Left lung (tissue), 10 donors: Measurements from ENCODE around the gene VSNL1. TPM values are rescaled to one million over a fixed set of nuclear protein-coding genes. Genes with fewer than 3 reads are reported as not detected.

Source experiments
- ATAC-seq: fragments of 200-7000 bp; cut with Tn5 transposase; one replicate; pipeline ENCODE4 v1.9.1; 2020; ENCODE audit warnings: moderate library complexity
- DNase-seq, 4 donors: peaks; one replicate each; pipeline ENCODE4 v3.0.0-alpha.2; 2013 to 2020
- H3K27ac ChIP-seq, 2 donors: fragments of 200-600 bp; sonication (generic) in 1 of 2; one replicate each; pipeline versions ENCODE4 v1.5.0 to v1.8.0; 2020 to 2021
- H3K27me3 ChIP-seq, 2 donors: fragments of 200-600 bp; sonication (generic) in 1 of 2; one replicate each; pipeline versions ENCODE4 v1.5.0 to v1.8.0; 2020 to 2021
- H3K36me3 ChIP-seq, 2 donors: fragments of 200-600 bp; sonication (generic) in 1 of 2; one replicate each; pipeline versions ENCODE4 v1.5.0 to v1.8.0; 2020 to 2021
- H3K4me1 ChIP-seq, 2 donors: fragments of 200-600 bp; one replicate each; pipeline ENCODE4 v1.8.0; 2021
- H3K4me3 ChIP-seq, 2 donors: fragments of 200-600 bp; sonication (generic) in 1 of 2; one replicate each; pipeline versions ENCODE4 v1.5.0 to v1.8.0; 2020 to 2021; ENCODE audit warnings: mild to moderate bottlenecking in 1 of 2
- H3K9me3 ChIP-seq, 2 donors: fragments of 200-600 bp; sonication (generic) in 1 of 2; one replicate each; pipeline versions ENCODE4 v1.5.0 to v1.8.0; 2020 to 2021
- CTCF ChIP-seq, 2 donors: fragments of 200-600 bp; sonication (generic) in 1 of 2; IDR thresholded peaks; one replicate each; pipeline versions ENCODE4 v1.5.0 to v1.8.0; 2021; ENCODE audit warnings: antibody characterized with exemption in 2 of 2
- intact Hi-C, 2 donors: fragments of 100-400 bp; cut with DNase I; formaldehyde crosslinking; loops; one replicate each; pipeline versions ENCODE4 v1.11.2 to v1.14.2; 2022
- polyA plus RNA-seq, 6 donors: library from polyadenylated mRNA; unstranded; fragments of 120-200 nt; gene quantifications; one replicate each; pipeline ENCODE4 v1.2.1, GENCODE V29; 2013; ENCODE audit not compliant: insufficient read length in 6 of 6
- total RNA-seq, 2 donors: library from RNA; stranded (reverse); fragmentation: NEBNext Ultra II Directional; extraction: Animal tissue kit (Norgen Biotek cat#: 25700); gene quantifications; one replicate each; pipeline ENCODE4 v1.2.1, GENCODE V29; 2021
- donor health status: DM: no; HTN: yes; CAD: no.
- donor health status: DM: no; HTN: no; CAD: no.

The VSNL1 gene
- total and polyA plus RNA-seq, 8 donors = 1.6 to 21.3 (median 16.9) TPM

- DNase-seq (no peak), ATAC-seq (no peak)
- no peaks in the 10 kb centered on the region for H3K4me1 ChIP-seq
- no peaks in the 10 kb centered on the region for H3K27me3 ChIP-seq
- no peak for TF ChIP-seq CTCF (IDR thresholded peaks at IDR 0.05)
- no peaks in the 10 kb centered on the region for H3K9me3 ChIP-seq
- H3K27ac ChIP-seq = no peak overlapping the region
- intact Hi-C loops = no loop called here
- H3K36me3 ChIP-seq = peaks cover 0 to 41% of the 10 kb centered on the region in 2 donors
- no peak overlapping the region for H3K4me3 ChIP-seq
These were observed 139.6 kb downstream of the VSNL1 start for GRCh38 chr2:17680119-17680518.

- DNase-seq = no peak
- Histone ChIP-seq H3K4me3 (no peak overlapping the region), H3K27ac (no peak overlapping the region), H3K27me3 (no peaks in the 10 kb centered on the region), H3K36me3 (peaks cover 0 to 50% of the 10 kb centered on the region in 2 donors), H3K4me1 (no peaks in the 10 kb centered on the region), H3K9me3 (no peaks in the 10 kb centered on the region)
- no peak for ATAC-seq
- intact Hi-C loops = no loop called here
- no peak for TF ChIP-seq CTCF (IDR thresholded peaks at IDR 0.05)
These were observed 141.8 kb downstream of the VSNL1 start for GRCh38 chr2:17682098-17682857.

- Histone ChIP-seq H3K4me3 (no peak overlapping the region), H3K27me3 (no peaks in the 10 kb centered on the region), H3K36me3 (peaks cover 0 to 48% of the 10 kb centered on the region in 2 donors), H3K9me3 (no peaks in the 10 kb centered on the region), H3K4me1 (no peaks in the 10 kb centered on the region), H3K27ac (no peak overlapping the region)
- intact Hi-C loops = no loop called here
- no peak for TF ChIP-seq CTCF (IDR thresholded peaks at IDR 0.05)
- no peak for DNase-seq
- no peak for ATAC-seq
These were observed 143.5 kb downstream of the VSNL1 start for GRCh38 chr2:17683981-17684380.

GRCh38 chr2:17688600-17688999 is 148.1 kb downstream of the VSNL1 start:
- no peak overlapping the region for H3K27ac ChIP-seq
- no peaks in the 10 kb centered on the region for H3K9me3 ChIP-seq
- H3K27me3 ChIP-seq = no peaks in the 10 kb centered on the region
- ATAC-seq (no peak), DNase-seq (no peak)
- H3K4me1 ChIP-seq = no peaks in the 10 kb centered on the region
- peaks cover 0 to 47% of the 10 kb centered on the region in 2 donors for H3K36me3 ChIP-seq
- H3K4me3 ChIP-seq = no peak overlapping the region
- no peak for TF ChIP-seq CTCF (IDR thresholded peaks at IDR 0.05)
- intact Hi-C loops = no loop called here

GRCh38 chr2:17689010-17689409 is 148.5 kb downstream of the VSNL1 start:
- H3K9me3 ChIP-seq = no peaks in the 10 kb centered on the region
- TF ChIP-seq CTCF (IDR thresholded peaks at IDR 0.05) = no peak
- no peaks in the 10 kb centered on the region for H3K4me1 ChIP-seq
- peaks cover 0 to 48% of the 10 kb centered on the region in 2 donors for H3K36me3 ChIP-seq
- H3K4me3 ChIP-seq = no peak overlapping the region
- ATAC-seq (no peak), DNase-seq (no peak)
- H3K27me3 ChIP-seq = no peaks in the 10 kb centered on the region
- intact Hi-C loops = no loop called here
- H3K27ac ChIP-seq = no peak overlapping the region
